Fibroblast of lung (primary cell): ENCODE data around the gene WNK2. TPM values are rescaled to one million over a fixed set of nuclear protein-coding genes. Genes with fewer than 3 reads are reported as not detected.

ENCODE experiments used
- DNase-seq, 2 donors: peaks; one replicate each; pipeline versions ENCODE4 v3.0.0 to v3.0.0-alpha.2; 2010; ENCODE audit warnings: low read depth in 2 of 2
- H2AFZ ChIP-seq: 2 replicates; pipeline ENCODE4 v1.5.1; 2012; ENCODE audit warnings: low read length, control low read depth, inconsistent platforms
- H3K27ac ChIP-seq: 2 replicates; pipeline ENCODE4 v1.5.1; 2011; ENCODE audit warnings: low read length, control low read depth; ENCODE audit not compliant: insufficient read depth
- H3K27me3 ChIP-seq: 2 replicates; pipeline ENCODE4 v1.5.1; 2011; ENCODE audit warnings: mild to moderate bottlenecking, low read length; ENCODE audit not compliant: control insufficient read depth, insufficient read depth
- H3K36me3 ChIP-seq: 2 replicates; pipeline ENCODE4 v1.5.1; 2011; ENCODE audit warnings: low read length; ENCODE audit not compliant: control insufficient read depth, insufficient read depth
- H3K4me1 ChIP-seq: 2 replicates; pipeline ENCODE4 v1.5.1; 2011; ENCODE audit warnings: low read length; ENCODE audit not compliant: control insufficient read depth, insufficient read depth; ENCODE audit errors: extremely low read depth
- H3K4me2 ChIP-seq: 2 replicates; pipeline ENCODE4 v1.5.1; 2011; ENCODE audit warnings: low read length, control low read depth; ENCODE audit not compliant: insufficient read depth; ENCODE audit errors: extremely low read depth
- H3K4me3 ChIP-seq, 4 experiments: fragments of 200-600 bp in 1 of 4; sonication (generic) in 1 of 4; replicated peaks in 1 of 4; 2 replicates each; pipeline ENCODE4 v1.5.1; 2011 to 2016; ENCODE audit warnings: low read length in 4 of 4, low read depth in 3 of 4, mild to moderate bottlenecking in 3 of 4, control low read depth in 2 of 4, inconsistent platforms in 1 of 4, mixed read lengths in 1 of 4; ENCODE audit not compliant: insufficient read depth in 1 of 4; ENCODE audit errors: control extremely low read depth in 1 of 4
- H3K79me2 ChIP-seq: 2 replicates; pipeline ENCODE4 v1.5.1; 2012; ENCODE audit warnings: mild to moderate bottlenecking, low read length, inconsistent platforms; ENCODE audit not compliant: control insufficient read depth, insufficient read depth
- H3K9ac ChIP-seq: 2 replicates; pipeline ENCODE4 v1.5.1; 2011; ENCODE audit warnings: mild to moderate bottlenecking, low read length, control low read depth; ENCODE audit not compliant: insufficient read depth
- H3K9me3 ChIP-seq: 2 replicates; pipeline ENCODE4 v1.5.1; 2012; ENCODE audit warnings: low read depth, low read length; ENCODE audit not compliant: control insufficient read depth, insufficient read depth
- H4K20me1 ChIP-seq: 2 replicates; pipeline ENCODE4 v1.5.1; 2011; ENCODE audit warnings: low read length; ENCODE audit not compliant: control insufficient read depth, insufficient read depth; ENCODE audit errors: extremely low read depth
- CTCF ChIP-seq, 2 donors: IDR thresholded peaks in 1 of 2; conservative IDR thresholded peaks in 1 of 2; 1 replicate in 1 of 2; 2 replicates in 1 of 2; pipeline ENCODE4 v1.5.1; 2011 to 2012; ENCODE audit warnings: low read length in 2 of 2, control low read depth in 1 of 2, inconsistent platforms in 1 of 2, low read depth in 1 of 2, mild to moderate bottlenecking in 1 of 2
- EZH2 ChIP-seq: IDR thresholded peaks from 2 replicates; pipeline ENCODE4 v1.5.1; 2012; ENCODE audit warnings: low read length, control low read depth, mild to moderate bottlenecking; ENCODE audit errors: missing control alignments
- polyA plus RNA-seq, 2 donors: library from polyadenylated mRNA; depleted of rRNA in 1 of 2; stranded (reverse) in 1 of 2; unstranded in 1 of 2; fragments of >200 nt; gene quantifications; 2 replicates each; pipeline ENCODE4 v1.2.1, GENCODE V29; 2011 to 2012; ENCODE audit warnings: missing spikeins in 1 of 2
- total RNA-seq: library from RNA; depleted of rRNA; stranded (reverse); fragments of >200 nt; gene quantifications from 2 replicates; pipeline ENCODE4 v1.2.1, GENCODE V29; 2014

The WNK2 gene
- total and polyA plus RNA-seq, 2 donors (not counting 1 experiment from before 2014, with no cell fraction given) = not detected

DNA sequence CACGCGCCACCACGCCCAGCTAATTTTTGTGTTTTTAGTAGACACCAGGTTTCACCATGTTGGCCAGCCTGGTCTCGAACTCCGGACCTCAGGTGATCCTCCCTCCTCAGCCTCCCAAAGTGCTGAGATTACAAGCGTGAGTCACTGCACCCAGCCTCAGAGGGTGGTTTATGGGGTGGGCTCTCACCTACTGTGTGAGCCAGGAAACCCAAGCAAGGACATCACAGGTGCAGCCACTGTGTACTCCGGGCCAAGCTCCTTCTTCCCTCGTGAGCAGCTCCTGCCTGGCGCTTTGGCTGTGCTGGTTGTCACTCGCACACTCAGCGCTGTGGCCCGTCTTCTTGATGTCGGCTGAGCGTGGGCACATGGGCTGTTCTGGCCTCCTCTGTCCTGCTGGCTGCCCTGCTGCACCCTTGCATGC is 70.1 kb downstream of the WNK2 start:
- Histone ChIP-seq H3K4me2 (no peak overlapping the region), H4K20me1 (no peaks in the 10 kb centered on the region)

GRCh38 chr9:93254806-93255493 is 71.0 kb downstream of the WNK2 start:
- H3K27ac ChIP-seq = no peak overlapping the region
- no peak for TF ChIP-seq EZH2
- no peak for TF ChIP-seq CTCF (conservative IDR thresholded peaks at IDR 0.05 in 1 of 2, IDR thresholded peaks at IDR 0.05 in 1 of 2; ENCODE audit: low read depth in 1 of 2, low read length in 2 of 2)
- no peaks in the 10 kb centered on the region for H4K20me1 ChIP-seq
- H3K79me2 ChIP-seq = no peaks in the 10 kb centered on the region
- no peaks in the 10 kb centered on the region for H3K9me3 ChIP-seq
- H3K4me2 ChIP-seq = no peak overlapping the region
- no peak overlapping the region for H2AFZ ChIP-seq
- H3K4me3 ChIP-seq = no peak overlapping the region
- no peaks in the 10 kb centered on the region for H3K36me3 ChIP-seq
- H3K9ac ChIP-seq = no peak overlapping the region
- DNase-seq = no peak
- H3K27me3 ChIP-seq = no peaks in the 10 kb centered on the region
- H3K4me1 ChIP-seq = no peaks in the 10 kb centered on the region

More for the DNA sequence above, 70.1 kb downstream of the WNK2 start:
- Histone ChIP-seq H3K4me1 (no peaks in the 10 kb centered on the region), H3K9me3 (no peaks in the 10 kb centered on the region), H3K27me3 (no peaks in the 10 kb centered on the region), H2AFZ (no peak overlapping the region), H3K79me2 (no peaks in the 10 kb centered on the region), H3K4me3 (no peak overlapping the region), H3K9ac (no peak overlapping the region), H3K36me3 (no peaks in the 10 kb centered on the region), H3K27ac (no peak overlapping the region)
- no peak for TF ChIP-seq EZH2
- DNase-seq = no peak

- Histone ChIP-seq H3K9ac (no peak overlapping the region), H4K20me1 (no peaks in the 10 kb centered on the region), H2AFZ (no peak overlapping the region), H3K27me3 (no peaks in the 10 kb centered on the region), H3K36me3 (no peaks in the 10 kb centered on the region), H3K79me2 (no peaks in the 10 kb centered on the region), H3K9me3 (no peaks in the 10 kb centered on the region), H3K27ac (no peak overlapping the region), H3K4me3 (no peak overlapping the region), H3K4me2 (no peak overlapping the region), H3K4me1 (no peaks in the 10 kb centered on the region)
- TF ChIP-seq EZH2 (no peak), CTCF (conservative IDR thresholded peaks at IDR 0.05 in 1 of 2, IDR thresholded peaks at IDR 0.05 in 1 of 2; ENCODE audit: low read depth in 1 of 2, low read length in 2 of 2) (no peak)
- no peak for DNase-seq
Measured at GRCh38 chr9:93255494-93255867, 71.5 kb downstream of the WNK2 start.
